GM21723 (cell line): ENCODE results near the gene TMSB15A.
"Not testable (repeated sequence)": the region's sequence is repeated elsewhere in the genome, so short reads cannot be mapped to it uniquely, and the experiment has no call there.

Experiments used
- ATAC-seq: cut with Tn5 transposase; IDR thresholded peaks from one replicate; pipeline ENCODE4 v1.9.1; 2021; ENCODE audit warnings: mild to moderate bottlenecking, moderate library complexity; ENCODE audit not compliant: unreplicated experiment

The TMSB15A gene

DNA sequence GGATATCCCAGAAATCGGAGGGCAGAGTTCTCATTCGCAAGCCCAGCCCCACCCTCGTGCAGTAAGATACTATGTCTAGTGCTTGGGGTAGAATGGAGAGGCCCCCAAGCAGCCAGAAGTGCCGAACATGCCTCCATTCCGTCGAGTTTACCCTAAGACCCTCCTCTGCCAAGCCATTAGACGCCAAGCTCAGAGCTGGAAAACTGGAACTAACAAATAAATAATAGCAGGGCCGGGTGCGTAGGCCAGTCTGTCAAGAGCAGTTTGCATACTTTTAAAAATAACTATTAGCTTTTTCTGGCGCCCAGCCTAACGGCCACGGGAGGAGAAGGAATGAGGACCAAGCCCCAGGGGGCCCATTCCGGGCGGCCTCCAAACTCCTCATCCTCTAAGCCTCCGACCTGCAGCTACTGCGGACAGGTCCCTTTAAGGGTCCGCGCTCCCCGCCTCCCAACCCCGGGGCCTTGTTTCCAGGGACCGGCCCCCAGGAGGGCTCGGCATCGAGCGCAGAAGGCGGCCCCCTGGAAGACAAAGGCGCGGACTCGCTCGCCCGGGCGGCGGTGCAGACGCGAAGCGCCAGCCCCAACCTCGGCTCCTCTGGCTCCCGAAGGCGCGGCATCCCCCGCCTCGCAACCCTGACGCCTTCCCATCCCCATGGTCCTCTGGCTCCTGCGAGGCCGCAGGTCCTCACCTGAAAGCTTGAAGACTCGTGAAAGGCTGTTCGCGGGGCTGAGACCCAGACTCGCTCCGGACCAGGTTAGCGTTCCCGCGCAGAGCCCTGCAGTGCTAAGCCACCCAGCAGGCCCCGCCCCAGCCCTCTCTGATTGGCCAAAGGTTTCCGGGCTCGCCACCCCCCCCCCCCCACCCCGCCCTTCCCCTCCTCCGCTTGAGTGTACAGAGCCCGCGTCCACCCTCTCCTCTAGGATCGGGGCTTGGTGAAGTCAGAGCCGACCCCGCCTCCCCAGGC is at the start of gene TMSB15A:
TSS of gene TMSB15A (minus strand) at position 765 of the 967 bp plus-strand sequence.
- ATAC-seq, result peak; percentile 89

DNA sequence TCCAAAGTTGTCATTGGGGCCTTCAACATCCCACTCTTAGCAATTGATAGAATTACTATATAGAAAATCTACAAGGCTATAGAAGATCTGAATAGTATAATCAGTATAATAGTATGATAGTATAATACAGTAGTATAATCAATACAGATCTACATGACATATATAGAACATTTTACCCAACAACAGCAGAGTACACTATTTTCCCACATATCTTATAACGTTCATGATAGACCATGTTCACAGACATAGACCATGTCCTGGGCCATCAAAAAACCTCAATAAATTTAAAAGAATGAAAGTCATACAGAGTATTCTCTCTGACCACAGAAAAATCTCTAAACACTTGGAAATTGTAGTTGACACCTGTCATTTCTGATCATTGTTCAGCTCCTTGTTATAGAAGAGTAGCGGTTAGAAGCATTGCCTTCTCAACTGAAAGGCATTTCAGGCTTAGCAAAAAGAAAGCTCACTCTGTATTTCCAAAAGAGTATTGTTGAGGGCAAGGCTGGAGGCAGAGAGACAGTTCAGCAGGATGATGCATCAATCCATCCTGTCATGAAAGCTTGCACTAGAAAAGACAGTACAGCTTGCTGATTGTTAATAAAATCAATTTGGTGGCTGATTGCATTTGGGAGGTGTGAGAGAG is 44.0 kb upstream of the TMSB15A start:
- no peak for ATAC-seq

DNA sequence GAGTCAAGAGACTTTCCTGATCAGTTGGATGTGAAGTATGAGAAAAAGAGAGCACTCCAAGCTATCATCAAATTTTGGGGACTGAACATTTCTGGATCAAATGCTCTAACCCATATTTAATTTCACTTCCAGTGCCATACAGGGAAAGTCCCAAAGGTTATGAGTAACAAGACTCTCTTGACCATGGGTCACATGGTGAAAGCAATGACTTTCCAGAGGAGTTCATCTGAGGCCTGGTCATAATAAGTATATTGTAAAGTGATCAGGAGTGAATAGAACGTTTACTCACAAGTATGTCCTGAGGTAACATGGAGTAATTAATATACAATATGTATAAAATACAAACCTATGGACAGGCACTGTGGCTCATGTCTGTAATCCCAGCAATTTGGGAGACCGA is 42.1 kb upstream of the TMSB15A start:
- no peak for ATAC-seq

DNA sequence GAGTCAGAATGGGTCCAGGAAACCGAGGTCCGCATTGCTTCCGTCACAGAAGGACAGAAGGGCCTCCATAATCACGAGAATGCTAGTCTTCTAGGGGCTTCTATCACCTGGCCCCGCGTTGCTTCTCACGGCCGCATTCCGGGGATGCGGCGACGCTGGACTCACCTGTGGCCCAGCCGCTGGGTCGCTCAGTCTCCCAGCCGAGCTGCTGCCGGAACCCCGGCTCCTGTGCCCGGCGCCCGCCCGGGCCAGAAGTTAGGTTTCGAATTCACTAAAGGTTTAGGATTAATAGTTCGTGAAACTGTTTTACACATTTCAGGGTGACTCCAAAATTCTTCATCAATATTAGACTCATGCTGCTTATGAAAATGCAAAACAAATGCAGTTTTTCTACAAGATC is 31.7 kb upstream of the TMSB15A start:
- ATAC-seq, result no peak

DNA sequence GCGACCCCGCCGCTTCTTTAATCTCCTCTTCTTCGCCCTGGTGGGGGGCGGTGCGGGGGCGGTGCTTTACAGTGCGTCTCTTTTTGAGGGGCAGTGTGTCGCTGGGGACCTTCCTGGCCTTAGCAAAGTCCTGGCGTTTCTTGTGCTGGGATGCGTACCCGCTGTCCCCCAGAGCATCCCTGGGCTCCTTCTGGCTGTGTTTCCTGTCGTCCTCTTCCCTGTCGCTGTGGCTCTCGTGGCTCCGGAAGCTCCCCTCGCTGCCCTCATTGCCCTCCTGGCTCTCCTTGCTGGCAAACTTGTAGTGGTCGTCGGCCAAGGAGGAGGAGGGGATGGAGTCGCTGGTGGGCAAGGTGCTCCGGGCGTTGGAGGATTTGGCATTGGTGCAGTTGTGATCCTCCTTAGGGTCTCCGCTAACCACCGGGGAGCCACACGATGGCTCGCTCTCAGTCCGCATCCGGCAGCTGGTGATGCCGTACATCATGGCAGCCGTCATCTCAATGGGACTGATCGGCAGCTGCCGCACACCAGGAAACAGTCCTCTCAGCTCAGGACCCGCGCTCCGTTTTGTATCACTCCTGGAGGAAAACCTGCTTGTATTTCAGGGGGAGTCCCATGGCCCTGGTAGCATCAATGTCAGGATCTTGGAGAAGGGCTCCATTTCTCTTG is 30.4 kb upstream of the TMSB15A start:
- ATAC-seq, result no peak

DNA sequence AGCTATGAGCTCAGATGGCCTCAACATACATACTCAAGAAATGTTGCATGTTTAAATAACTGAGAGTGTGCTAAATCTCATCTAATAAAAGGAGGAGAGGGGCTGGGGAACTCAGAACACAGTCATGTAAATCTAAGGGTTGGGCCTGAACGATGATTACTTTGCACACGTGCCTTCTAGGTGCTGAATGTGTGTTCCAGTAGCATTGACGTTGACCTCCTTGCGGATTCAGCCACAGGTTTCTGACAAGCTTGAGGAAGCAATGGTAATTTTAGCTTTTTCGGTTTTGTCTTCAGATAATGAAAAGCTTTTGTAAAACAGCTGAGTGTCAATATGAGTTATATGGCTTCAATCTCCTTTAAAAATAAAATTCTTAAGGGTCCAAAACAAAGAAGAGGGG is 29.6 kb upstream of the TMSB15A start:
- not testable (repeated sequence) for ATAC-seq

DNA sequence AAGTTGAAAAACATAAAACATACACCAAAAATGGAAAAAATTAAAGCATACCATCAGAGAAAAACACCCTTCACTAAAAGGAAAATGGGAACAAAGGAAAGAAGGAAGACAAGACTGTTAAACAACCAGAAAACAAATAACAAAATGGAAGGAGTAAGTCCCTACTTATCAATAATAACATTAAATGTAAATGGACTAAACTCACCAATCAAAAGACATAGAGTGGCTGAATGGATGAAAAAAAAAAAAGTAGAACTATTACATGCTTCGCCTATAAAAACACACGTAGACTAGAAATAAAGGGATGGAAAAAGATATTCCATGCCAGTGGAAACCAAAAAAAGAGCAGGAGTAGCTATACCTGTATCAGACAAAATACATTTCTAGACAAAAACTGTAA is 19.4 kb upstream of the TMSB15A start:
- no peak for ATAC-seq

DNA sequence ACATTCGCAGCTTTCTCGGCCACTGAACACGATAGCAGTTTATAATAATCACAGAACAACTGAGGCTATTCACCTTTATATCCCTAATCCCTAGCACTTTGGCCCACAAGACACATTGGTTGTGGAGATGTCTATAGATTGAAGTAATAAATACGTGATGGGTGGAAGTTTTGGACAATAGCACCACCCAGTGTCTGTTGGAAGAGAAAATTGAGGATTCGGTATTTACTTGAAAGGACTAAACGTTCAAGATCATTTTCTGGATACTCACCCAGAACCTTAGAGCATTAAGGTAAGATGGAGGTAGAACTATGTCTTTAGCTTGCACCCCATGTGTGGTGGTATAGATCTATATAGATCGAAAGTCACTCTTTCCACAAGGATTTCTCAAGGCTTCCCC is 787 bp upstream of the TMSB15A start:
- no peak for ATAC-seq

DNA sequence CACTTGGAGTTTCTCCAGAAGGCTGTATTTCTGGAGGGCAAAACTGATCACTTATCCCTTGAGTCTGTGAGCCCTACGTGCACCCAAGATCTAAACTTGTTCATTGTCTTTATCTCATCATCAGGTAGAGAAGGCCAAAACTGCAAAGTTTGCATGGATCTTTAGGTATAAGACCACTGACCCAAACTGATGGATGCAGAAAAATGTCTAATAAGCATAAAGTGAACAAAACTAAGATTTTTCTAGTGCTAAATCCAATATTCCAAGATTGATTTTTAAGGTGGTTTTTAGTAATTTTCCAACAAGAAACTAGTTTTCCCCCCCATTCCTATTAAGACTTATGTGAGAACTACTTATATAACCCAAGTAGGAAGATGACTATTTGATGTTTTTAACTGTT is 2.0 kb downstream of the TMSB15A start:
- ATAC-seq, result no peak

DNA sequence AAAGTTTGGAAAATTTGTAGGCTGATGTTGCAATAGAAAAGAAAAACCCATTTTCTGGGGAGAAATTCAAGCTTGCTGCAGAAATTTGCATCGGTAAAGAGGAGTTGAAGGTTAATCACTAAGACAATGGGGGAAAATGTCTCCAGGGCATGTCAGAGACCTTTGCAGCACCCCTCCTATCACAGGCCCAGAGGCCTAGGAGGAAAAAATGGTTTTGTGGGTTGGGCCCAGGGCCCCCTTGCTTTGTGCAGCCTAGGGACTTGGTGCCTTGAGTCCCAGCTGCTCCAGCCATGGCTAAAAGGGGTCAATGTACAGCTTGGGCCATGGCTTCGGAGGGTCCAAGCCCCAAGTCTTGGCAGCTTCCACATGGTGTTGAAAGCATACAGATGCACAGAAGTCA is 17.8 kb downstream of the TMSB15A start:
- no peak for ATAC-seq

DNA sequence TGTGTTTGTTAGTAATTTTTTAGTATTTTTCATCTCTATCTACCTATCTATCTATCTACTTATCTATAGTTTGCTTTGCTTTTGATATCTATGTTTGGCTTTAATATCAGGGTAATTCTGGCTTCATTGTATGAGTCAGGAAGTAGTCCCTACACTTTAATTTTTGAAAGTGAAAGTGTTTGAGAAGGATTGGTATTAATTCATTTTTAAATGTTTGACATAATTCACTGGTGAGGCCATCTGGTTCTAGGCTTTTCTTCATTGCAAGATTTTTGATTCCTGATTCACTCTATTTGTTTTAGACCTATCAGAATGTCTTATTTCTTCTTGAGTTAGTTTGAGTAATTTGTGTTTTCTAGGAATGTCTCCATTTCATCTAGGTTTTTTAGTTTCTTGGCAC is 24.8 kb downstream of the TMSB15A start:
- ATAC-seq, result no peak

DNA sequence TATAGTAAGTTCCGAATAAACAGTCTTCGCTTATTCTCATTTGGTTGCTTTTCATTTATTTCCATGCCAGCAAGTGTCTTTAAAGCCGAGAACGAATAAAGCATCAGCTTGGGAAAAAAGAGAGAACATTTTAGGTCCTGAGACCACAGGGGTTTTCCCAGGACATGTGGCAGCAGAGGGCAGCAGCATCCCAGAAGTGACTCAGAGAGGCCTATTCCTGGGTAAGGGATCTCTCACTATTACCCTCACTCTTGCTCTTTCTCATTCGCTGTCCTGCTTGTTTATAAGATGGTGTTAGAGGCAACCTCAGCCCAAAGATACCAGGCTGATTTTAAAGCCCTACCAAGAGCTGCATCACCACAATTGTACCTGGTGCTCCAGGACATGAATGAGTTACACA is 37.8 kb downstream of the TMSB15A start:
- ATAC-seq, result not testable (repeated sequence)

DNA sequence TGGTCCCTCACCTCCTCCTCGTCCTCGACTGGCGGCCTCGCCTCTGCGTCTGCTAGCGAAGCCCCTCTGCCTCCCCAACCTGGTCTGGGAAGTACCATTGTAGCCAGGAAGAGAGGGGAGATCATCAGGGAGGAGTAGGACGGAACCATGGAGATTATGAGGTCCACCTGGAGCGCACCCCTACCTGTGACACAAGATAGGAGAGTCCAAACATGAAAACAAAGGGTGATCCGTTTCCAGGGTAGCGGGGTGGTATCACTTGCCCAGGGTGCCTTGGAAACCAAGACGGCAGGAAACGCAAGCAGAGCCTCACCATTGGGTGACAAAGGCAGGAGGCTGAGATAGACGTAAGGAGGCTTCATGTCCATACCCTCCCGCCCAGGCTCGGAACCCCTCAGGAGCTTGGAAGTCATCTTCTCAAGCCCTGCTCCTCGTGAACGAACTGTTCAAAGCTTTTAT is 44.7 kb downstream of the TMSB15A start, which contains the start of gene TCP11X2:
TSS of gene TCP11X2 (minus strand) at position 51 of the 459 bp plus-strand sequence.
- not testable (repeated sequence) for ATAC-seq

DNA sequence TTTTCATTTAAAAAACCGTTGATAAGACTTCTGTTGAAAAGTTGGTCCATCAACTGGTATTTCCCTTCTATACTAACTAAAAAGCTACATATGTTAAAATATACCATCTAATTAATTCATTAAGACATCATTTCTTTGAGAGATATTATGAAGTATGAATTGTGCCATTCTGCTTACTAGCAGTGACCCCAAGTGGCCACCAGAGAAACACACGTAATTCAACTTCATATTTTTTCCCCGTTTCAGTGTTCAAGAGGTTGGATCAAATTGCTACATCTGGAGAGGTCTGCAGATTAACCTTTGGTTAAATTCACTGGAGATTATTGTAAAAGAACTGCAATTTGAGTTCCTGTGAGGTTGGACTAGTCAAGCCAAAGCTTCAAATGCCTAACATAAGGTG is 46.3 kb downstream of the TMSB15A start:
- not testable (repeated sequence) for ATAC-seq
